Activated T-helper 1 cell treated with anti-CD3 and anti-CD28 coated beads, Interleukin-2, amount 50 U/mL, for 16 hours (primary cell): Measurements from ENCODE around the gene EFCAB5.
"Not testable (repeated sequence)": the region's sequence is repeated elsewhere in the genome, so short reads cannot be mapped to it uniquely, and the experiment has no call there.

ENCODE experiments used
- DNase-seq, 2 donors: peaks; one replicate each; pipeline ENCODE4 v3.0.0-alpha.2; 2020; ENCODE audit warnings: low read depth in 1 of 2, low spot score in 1 of 2

EFCAB5 gene

DNA sequence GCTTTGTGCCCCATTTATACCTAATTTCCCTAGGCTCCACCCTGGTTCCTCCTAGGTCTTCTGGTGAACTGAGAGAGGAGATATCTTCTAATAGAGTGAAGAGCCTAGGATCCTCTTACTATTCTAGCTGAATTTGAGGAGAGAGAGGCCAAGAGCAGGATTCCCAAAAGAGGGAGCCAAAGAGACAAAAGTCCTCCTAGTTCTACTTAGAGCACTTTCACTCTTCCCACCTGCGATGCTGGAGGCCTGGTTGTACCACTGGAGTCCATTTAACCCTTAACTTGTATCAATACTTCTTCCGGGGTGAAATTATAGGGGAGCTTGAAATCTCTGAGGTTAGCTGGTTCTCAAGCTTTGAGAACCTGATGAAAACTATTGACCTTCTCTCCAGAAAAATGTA, 8.1 kb upstream of the EFCAB5 start:
- no peak for DNase-seq

DNA sequence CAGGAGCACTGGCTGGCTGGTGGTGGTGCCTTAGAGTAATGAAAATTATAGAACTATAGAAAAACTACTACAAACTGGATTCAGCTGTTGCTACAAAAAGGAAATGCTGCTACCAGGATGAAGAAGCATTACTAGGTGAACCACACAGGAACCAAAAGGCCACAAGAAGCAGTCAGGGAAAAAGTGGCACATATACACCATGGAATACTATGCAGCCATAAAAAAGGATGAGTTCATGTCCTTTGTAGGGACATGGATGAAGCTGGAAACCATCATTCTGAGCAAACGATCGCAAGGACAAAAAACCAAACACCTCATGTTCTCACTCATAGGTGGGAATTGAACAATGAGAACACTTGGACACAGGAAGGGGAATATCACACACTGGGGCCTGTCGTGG, 5.5 kb upstream of the EFCAB5 start:
- not testable (repeated sequence) for DNase-seq

GRCh38 chr17:29936724-29937123, 4.7 kb upstream of the EFCAB5 start:
- no peak for DNase-seq

GRCh38 chr17:29945281-29945680, 3.8 kb downstream of the EFCAB5 start:
- DNase-seq, result no peak

DNA sequence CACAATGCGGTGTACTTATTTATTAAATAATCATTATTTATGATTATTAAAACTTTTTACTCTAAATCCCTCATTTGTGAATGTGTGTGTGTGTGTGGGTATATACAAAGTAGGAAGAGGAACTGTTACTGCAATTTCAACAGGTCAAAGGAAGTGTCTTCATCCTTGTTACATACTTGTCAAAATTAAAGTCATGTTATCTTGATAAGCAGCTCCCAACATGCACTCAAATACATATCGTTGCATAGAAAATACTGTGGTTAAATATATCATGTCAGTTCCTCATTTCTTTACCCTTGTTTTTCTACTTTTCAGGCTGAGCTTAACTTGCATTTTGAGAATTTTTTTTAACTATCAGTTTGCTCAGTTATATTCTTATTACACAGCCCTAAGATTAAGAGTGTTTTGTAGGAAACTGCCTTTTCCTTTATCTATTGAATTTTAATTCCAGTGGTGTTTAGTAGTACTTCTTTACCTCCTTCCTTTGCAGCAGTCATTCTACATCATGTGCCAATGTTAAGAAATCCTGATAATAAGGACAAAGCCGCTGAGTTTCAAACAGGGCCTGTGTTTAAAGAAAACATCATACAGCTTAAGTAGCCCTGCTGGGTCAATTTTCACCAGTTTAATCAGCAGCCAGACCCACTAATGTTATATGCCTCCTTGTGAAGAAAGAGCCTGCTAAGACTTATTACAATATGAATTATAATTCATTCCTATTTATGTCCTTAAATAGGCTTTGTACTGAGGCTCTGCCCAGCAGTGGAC, 7.2 kb downstream of the EFCAB5 start:
- DNase-seq, result no peak

- DNase-seq, result no peak
Observed at GRCh38 chr17:29949696-29950095, 8.3 kb downstream of the EFCAB5 start.

DNA sequence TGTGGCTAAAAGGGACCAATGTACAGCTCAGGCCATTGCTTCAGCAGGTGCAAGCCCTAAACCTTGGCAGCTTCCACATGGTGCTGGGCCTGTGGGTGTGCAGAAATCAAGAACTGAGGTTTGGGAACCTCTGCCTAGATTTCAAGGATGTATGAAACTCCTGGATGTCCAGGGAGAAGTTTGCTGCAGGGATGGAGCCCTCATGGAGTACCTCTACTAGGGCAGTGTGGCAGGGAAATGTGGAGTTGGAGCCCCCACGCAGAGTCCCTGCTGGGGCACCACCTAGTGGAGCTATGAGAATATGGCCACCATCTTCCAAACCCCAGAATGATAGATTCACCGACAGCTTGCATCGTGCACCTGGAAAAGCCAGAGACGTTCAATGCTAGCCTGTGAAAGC, 13.0 kb downstream of the EFCAB5 start:
- no peak for DNase-seq

- DNase-seq, result no peak
Observed at GRCh38 chr17:29956225-29956624, 14.8 kb downstream of the EFCAB5 start.

DNA sequence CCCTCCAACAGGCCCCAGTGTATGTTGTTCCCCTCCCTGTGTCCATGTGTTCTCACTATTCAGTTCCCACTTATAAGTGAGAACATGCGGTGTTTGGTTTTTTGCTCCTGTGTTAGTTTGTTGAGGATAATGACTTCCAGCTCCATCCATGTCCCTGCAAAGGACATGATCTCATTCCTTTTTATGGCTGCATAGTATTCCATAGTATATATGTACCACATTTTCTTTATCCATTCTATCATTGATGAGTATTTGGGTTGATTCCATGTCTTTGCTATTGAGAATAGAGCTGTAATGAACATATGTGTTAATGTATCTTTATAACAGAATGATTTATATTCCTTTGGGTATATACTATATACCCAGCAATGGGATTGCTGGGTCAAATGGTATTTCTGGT, 16.1 kb downstream of the EFCAB5 start:
- not testable (repeated sequence) for DNase-seq

- no peak for DNase-seq
Observed at GRCh38 chr17:29958947-29959657, 17.7 kb downstream of the EFCAB5 start.

DNA sequence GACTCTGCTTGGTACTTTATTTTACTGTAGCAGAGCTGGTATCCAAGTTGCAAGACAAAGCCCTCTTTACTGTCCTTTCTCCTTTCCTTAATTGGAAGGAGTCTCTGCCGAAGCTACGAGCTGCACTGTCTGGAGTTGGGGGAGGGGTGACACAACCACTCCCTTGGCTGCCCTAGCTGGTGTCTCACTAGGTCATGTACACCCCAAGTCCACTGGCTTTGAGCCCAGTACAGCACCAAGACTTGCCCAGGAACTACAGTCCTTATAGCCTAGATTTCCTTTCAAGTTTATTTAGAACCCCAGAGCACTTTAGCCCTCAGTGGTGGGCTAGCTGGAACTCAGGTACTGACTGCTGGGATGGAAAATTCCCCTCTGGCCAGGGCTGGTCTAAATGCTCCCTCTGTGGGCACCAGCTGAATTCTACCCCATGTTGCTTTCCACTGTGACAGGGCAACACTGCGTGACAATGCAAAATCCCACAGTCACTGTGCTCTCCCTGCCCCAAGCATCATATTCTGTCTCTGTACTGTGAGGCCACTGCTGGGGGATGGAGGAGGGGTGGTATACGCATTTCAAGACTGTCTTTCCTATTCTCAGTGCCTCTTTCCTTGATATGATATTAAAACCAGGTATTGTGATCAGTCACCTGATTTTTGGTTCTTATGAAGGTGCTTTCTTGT, 18.4 kb downstream of the EFCAB5 start:
- DNase-seq, result no peak

DNA sequence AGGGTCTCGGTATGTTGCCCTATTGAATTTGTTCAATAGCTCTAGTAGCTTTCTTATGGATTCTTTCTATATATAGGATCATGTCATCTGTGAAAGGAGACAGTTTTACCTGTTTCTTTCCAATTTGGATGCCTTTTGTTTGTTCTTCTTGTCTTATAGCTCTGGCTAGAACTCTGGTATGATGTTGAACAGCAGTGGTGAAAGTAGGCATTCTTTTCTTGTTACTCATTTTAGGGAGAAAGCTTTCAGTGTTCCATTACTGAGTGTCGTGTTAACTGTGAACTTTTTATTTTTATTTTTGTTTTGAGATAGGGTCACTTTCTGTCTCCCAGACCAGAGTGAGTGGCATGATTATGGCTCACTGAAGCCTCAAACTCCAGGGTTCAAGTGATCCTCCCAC, 21.2 kb downstream of the EFCAB5 start:
- no peak for DNase-seq

- DNase-seq, result no peak
Observed at GRCh38 chr17:29968271-29968670, 26.8 kb downstream of the EFCAB5 start.

DNA sequence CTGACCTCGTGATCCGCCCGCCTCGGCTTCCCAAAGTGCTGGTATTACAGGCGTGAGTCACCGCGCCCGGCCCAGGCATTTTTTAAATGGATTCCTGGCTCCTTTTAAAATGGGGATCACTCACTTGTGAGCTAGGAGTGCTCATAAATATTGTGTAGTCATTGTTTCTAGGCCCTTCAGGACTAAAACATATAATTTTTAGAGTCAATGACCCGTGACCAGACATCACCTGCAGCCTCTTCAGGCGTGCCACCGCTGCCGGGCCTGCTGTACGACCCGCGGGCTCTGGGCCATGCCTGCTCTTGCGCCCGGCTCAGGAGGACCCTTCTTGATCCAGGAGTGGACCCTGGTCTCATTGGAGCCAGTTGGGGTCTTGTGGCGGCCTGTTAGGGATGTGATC, 30.8 kb downstream of the EFCAB5 start:
- no peak for DNase-seq

DNA sequence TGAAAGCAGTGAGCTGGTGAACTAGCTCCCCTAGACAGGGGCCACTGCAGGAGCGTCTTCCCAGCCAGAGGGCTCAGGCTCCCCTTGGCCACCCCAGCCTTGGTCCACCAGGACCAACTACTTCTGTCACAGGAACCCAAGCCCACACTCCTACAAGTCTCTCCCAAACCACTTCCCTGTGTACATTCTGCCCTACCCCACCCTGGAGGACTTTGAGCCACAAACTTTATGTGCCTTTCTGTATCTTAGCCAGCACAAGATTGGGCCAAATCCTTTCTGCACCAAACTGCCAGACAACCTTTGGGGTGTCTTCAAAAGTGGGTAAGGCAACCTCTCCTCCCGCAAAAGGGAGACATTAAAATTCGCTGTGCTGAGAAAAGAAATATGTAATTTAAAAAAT, 31.6 kb downstream of the EFCAB5 start:
- no peak for DNase-seq

DNA sequence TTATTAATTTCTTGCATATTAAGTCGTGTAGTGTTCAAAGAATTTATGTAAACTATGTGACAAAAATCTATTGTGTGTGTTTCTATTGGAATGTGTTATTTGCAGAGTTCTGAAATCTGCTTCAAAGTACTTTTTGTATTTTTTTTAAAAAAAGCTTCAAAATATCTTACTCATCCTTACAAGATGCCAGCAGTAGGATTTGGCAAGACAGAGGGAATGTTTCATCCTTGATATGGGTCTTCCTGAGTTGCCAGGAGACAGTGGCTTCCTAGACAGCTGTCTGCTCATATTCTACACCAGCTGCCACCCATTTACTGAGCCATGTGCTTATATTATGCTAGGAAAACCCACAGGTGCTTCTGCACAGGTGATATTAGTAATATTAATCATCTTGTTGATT, 36.4 kb downstream of the EFCAB5 start:
- DNase-seq, result no peak

GRCh38 chr17:29980261-29980660, 38.8 kb downstream of the EFCAB5 start:
- no peak for DNase-seq

GRCh38 chr17:29982991-29983653, 41.7 kb downstream of the EFCAB5 start:
- no peak for DNase-seq

- DNase-seq, result no peak
Observed at GRCh38 chr17:29996458-29996857, 55.0 kb downstream of the EFCAB5 start.

DNA sequence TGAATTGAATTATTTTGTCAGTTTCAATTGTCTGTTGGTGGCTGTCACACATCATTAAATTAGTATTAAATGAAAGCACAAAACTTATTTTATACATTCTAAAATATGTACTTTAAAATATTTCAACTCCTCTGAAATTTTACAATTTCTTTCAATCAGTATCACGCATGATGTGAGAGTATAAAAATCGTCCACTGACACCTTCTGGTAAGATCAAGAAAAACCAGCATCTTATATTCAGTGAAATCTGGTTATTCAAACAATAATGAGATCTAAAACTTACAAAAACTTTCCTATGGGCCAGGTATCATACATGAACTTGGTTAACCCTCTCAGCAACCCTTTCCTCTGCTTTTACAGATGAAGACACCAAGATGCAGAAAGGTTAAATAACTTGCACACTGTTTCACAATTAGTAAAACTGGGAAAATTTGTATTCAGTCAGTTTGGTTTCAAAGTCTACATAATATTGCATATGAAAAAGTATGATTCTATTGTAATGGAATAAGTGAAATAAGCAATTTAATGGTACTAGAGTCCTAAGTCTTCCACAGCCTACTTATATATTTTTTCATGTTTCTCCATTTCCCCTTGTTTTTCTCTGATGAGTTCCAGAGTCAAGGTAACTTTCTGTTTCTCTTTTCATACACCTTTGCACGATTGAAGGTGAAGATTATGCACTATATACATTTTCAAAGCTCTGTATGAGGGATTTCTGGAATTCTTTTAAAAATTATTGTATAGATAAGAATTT, 58.7 kb downstream of the EFCAB5 start:
- DNase-seq, result no peak

DNA sequence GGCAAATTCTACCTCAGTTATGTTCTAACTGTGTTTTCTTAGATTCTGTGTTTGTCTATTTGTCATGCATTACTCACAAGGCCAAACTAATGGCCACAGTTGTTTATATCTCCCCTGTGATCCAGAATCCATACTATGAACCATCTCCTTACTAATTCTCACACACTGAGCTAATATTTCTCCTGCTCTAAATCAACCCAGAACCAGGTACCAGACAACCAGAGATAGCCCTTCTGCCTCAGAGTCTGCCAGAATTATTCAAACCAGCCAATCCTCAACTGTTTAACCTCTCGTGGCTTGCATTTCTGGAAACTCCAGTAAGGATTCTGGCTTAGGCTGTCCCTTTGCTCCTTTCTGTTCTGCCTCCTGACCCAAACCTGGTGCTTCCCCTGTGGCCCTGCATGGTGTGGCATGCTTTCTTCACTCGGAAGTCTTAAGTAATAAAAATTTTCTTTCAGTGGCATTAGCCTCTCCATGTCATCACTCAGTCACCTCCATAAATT, 59.4 kb downstream of the EFCAB5 start:
- no peak for DNase-seq
